LNCaP clone FGC (cell line): Measurements from ENCODE around the gene ASCL2.
"Not testable (repeated sequence)": the region's sequence is repeated elsewhere in the genome, so short reads cannot be mapped to it uniquely, and the experiment has no call there.

Source experiments
- DNase-seq: peaks from one replicate; pipeline ENCODE4 v3.0.0-alpha.2; 2011; ENCODE audit warnings: low read depth
- H3K4me3 ChIP-seq: 2 replicates; pipeline ENCODE4 v1.5.1; 2011; ENCODE audit warnings: mild to moderate bottlenecking, low read depth, low read length, control low read depth
- CTCF ChIP-seq: IDR thresholded peaks from 2 replicates; pipeline ENCODE4 v1.5.1; 2012; ENCODE audit warnings: mild to moderate bottlenecking; ENCODE audit not compliant: control insufficient read depth, insufficient read depth; ENCODE audit errors: extremely low read depth

ASCL2 gene

GRCh38 chr11:2287091-2287490, 16.7 kb upstream of the ASCL2 start:
- H3K4me3 ChIP-seq, result no peak overlapping the region
- no peak for TF ChIP-seq CTCF
- no peak for DNase-seq

- not testable (repeated sequence) for H3K4me3 ChIP-seq, DNase-seq
Observed at GRCh38 chr11:2286350-2286749, 16.0 kb upstream of the ASCL2 start.

GRCh38 chr11:2280208-2280607, 9.8 kb upstream of the ASCL2 start:
- no peak for DNase-seq
- no peak for TF ChIP-seq CTCF
- H3K4me3 ChIP-seq, result no peak overlapping the region

GRCh38 chr11:2277933-2278523, 7.6 kb upstream of the ASCL2 start:
- DNase-seq, result no peak
- no peak overlapping the region for H3K4me3 ChIP-seq
- TF ChIP-seq CTCF, result no peak

- DNase-seq, result no peak
- no peak for TF ChIP-seq CTCF
Observed at GRCh38 chr11:2277008-2277346, 6.6 kb upstream of the ASCL2 start.

GRCh38 chr11:2276280-2277007, 6.1 kb upstream of the ASCL2 start:
- no peak for TF ChIP-seq CTCF
- no peak for DNase-seq
- no peak overlapping the region for H3K4me3 ChIP-seq

More at GRCh38 chr11:2277008-2277346, 6.6 kb upstream of the ASCL2 start:
- no peak overlapping the region for H3K4me3 ChIP-seq

GRCh38 chr11:2275334-2276279, 5.2 kb upstream of the ASCL2 start:
- no peak for TF ChIP-seq CTCF
- H3K4me3 ChIP-seq, result no peak overlapping the region
- DNase-seq, result no peak
